ENCODE results near the gene GYPA.
"Not testable (repeated sequence)": the region's sequence is repeated elsewhere in the genome, so short reads cannot be mapped to it uniquely, and the experiment has no call there.

GYPA gene

GRCh38 chr4:144140594-144141295, at the start of gene GYPA:
GYPA (minus strand) TSS chr4:144140718; CDS start chr4:144140635, 83 bp downstream.
- not testable (repeated sequence) for DNase-seq (ENCODE audit: low read depth in 1 of 2, low spot score in 1 of 2)

GRCh38 chr4:144190009-144190408, 49.5 kb upstream of the GYPA start:
- no peak for DNase-seq (ENCODE audit: low read depth in 1 of 2, low spot score in 1 of 2)

- no peak for DNase-seq (ENCODE audit: low read depth in 1 of 2, low spot score in 1 of 2)
Measured at GRCh38 chr4:144189121-144189520, 48.6 kb upstream of the GYPA start.

DNA sequence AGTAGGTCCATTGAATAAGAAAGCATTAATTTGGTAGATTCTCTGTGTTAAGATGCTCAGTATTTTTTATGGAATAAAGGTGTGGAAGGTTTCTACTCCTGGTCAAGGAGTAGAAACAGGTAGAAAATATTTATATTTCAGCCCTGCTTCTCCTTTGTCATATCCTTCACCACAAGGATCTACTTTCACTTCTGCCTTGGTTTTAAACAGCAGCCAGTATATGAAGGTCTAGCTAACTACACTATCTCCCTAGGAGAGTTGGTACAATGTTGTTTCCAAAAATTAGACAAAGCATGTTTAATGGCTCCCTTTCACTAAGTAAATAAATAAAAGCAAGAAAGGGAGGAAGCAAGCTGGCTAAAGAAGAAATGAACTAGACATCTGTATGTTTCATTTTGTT, 44.6 kb upstream of the GYPA start:
- DNase-seq (ENCODE audit: low read depth in 1 of 2, low spot score in 1 of 2) = no peak

- no peak for DNase-seq (ENCODE audit: low read depth in 1 of 2, low spot score in 1 of 2)
Measured at GRCh38 chr4:144183165-144183564, 42.6 kb upstream of the GYPA start.

DNA sequence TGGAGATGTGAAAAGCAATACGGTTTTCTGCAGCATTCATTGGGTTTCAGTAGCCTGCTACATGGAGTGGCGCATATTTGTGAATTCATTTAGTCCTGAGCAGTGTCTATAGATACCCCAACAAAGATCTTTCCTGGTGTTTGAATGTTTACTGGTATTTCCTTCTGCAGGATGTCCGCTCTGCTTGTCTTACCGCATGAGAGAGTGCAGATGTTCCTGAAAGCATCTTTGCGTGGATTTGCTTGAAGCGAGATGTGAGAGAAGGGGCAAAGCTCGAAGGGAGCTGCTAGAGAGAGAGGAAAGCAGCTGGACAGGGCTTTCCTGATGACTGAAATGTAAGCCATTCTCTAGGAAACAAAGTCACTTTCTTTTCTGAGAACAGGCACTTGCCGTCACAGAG, 40.9 kb upstream of the GYPA start:
- no peak for DNase-seq (ENCODE audit: low read depth in 1 of 2, low spot score in 1 of 2)

- DNase-seq (ENCODE audit: low read depth in 1 of 2, low spot score in 1 of 2) = no peak
Measured at GRCh38 chr4:144179152-144179739, 38.7 kb upstream of the GYPA start.

DNA sequence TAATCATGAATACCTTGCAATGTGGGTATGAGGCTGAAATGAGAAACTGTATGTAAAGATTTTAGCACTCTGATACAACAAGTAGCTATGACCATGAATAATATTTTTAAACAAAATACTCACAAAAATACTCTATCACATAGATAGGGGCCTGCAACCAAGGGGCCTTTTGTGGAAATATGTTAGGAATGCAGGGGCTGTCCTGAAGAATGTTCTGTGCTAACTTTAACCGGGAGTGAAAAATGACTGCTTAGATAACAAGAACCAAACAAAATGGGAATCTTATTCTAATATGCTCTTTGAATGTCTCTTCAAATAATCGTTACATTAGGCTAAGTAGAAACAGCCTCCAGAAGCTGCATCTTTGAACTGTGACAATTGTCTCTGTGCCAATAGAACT, 37.9 kb upstream of the GYPA start:
- no peak for DNase-seq (ENCODE audit: low read depth in 1 of 2, low spot score in 1 of 2)

- DNase-seq (ENCODE audit: low read depth in 1 of 2, low spot score in 1 of 2) = no peak
Measured at GRCh38 chr4:144176476-144176875, 36.0 kb upstream of the GYPA start.

GRCh38 chr4:144174401-144175067, 34.0 kb upstream of the GYPA start:
- DNase-seq (ENCODE audit: low read depth in 1 of 2, low spot score in 1 of 2) = no peak

GRCh38 chr4:144171697-144172096, 31.2 kb upstream of the GYPA start:
- DNase-seq (ENCODE audit: low read depth in 1 of 2, low spot score in 1 of 2) = no peak

- DNase-seq (ENCODE audit: low read depth in 1 of 2, low spot score in 1 of 2) = no peak
Measured at GRCh38 chr4:144169211-144169610, 28.7 kb upstream of the GYPA start.

DNA sequence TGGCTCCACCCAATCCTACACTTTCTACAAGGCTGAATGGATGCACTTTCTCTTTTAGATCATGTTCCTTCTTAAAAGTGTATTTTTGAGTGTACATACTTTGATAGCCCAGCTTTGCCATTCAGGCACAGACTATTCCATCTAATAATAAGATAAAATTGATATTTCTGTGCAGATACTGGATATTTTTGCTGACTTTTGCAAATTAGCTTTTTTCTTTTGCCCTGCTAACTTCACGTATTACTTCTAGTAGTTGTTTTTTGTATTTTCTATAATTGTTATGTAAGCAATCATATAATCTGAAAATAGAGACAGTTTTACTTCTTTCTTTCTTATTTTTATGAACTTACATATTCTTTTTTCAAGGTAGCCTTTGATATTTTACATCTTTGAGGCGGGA, 13.5 kb upstream of the GYPA start:
- no peak for DNase-seq (ENCODE audit: low read depth in 1 of 2, low spot score in 1 of 2)

DNA sequence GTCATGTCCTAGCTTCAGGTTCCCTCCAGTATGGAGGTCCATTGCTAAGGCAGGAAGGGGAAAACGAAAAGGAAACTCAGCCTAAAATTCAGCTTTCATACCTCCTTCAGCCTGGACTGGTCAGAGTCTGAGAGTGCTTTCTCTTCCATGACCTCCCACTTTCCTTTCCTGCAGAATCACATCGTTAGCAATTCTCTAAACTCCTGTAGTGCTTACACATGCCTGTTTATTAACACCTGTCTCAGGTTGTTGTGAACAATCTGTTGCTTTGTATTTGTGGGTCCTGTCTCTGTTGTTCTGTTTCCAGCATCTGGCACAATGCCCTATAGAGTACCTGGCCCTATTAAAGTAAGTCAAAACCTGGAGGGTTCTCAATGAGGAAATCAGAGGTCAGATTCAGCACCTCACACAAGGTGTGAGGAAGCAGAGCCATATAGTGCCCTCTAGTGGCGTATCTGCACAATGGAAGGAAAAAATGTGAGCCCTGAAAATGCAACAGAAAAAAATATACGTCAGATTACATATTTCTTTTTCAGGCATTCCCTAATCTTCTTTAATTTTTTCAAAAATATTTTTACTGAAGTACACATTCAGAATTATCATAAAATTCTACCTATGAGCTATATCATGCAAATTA, 2.3 kb upstream of the GYPA start:
- not testable (repeated sequence) for DNase-seq (ENCODE audit: low read depth in 1 of 2, low spot score in 1 of 2)

GRCh38 chr4:144141493-144141892, 975 bp upstream of the GYPA start:
- no peak for DNase-seq (ENCODE audit: low read depth in 1 of 2, low spot score in 1 of 2)

GRCh38 chr4:144139991-144140390, 527 bp downstream of the GYPA start:
- DNase-seq (ENCODE audit: low read depth in 1 of 2, low spot score in 1 of 2) = not testable (repeated sequence)

DNA sequence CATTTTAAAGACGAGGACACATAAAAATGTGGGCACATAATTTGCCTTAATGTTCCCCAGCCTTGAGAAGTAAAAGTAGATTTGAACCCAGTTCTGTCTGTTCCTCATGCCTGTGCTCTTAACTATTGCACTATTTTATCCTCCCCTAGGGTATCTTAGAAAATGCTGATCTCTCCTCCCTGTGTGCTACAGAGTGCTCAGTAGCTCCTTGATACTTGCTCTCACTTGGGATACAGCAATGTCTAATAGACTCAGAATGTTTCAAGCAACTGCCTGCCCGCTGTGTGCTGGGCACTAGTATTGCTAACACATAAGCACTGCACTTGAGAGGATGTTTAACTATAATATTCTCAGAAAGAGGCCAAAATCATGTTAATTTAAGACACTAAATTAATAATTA, 971 bp downstream of the GYPA start:
- DNase-seq (ENCODE audit: low read depth in 1 of 2, low spot score in 1 of 2) = not testable (repeated sequence)

DNA sequence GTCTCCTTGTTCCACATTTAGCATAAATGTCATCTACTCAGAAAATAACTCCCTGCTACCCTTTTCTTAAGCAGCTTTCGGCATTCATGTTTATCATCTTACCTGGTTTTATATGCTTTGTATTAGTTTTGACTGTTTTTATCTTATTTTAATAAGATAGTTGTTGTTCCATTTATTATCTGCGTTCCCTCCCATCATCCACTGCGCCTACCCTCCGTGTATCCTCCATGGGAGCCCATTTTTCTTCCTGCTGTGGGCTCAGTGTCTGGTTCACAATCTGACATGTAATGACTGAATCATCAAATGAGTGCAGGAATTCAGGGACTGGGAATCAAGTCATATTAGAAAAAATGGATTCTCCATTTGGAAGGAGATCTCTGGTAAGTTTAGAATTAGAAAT, 2.3 kb downstream of the GYPA start:
- DNase-seq (ENCODE audit: low read depth in 1 of 2, low spot score in 1 of 2) = not testable (repeated sequence)

DNA sequence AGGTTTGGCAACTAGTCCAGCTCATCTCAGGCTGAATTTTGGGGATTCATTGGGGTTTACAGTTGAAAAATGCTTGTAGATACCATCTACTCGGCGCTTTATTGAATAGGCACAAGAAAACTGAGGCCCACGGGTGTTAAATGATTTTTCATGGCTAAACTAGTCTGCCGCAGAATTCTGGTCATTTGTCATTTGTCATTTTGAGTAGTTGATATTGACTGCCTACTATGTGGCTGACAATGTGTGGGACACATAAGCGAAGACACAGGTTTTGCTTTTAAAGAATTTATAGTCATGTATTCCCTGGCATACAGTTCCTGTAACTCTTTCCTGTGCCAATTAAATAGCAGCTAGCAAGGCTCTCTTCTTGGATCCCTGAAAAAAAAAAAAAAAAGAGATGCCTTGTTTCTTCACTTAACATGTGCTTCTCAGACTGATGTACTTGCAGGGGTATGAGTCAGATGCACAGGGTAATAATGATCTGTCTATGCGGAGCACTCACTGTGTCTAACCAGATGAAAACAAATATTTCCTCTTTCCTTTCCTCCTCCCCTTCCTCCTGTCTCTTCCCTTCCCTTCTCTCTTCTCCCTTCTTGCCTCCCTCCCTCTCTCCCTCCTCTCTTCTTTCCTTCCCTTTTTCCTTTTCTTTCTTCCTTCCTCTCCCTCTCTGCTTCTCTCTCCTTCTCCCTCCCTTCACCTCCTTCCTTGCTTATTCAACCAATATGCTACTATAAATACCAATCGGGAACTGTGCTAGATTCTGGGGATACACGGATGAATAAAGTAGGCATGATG, 3.2 kb downstream of the GYPA start:
- DNase-seq (ENCODE audit: low read depth in 1 of 2, low spot score in 1 of 2) = not testable (repeated sequence)

DNA sequence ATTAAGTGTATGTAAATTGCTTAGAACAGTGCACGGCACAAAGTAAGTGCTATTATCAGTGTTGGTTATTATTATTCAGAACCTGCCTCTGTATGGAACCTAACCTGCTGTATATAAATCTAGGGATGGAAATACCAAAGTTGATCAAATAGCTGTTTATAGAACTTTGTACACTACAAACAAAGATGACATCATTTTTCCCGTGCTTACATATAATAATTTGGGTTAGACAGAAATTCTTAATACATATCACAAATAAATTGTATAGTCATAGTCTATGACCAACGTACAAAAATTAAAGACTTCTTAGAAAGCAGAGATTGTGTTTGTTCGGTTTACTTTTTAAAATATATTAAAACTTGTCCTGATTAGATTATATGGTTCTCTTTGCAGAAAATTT, 4.3 kb downstream of the GYPA start:
- DNase-seq (ENCODE audit: low read depth in 1 of 2, low spot score in 1 of 2) = not testable (repeated sequence)

- not testable (repeated sequence) for DNase-seq (ENCODE audit: low read depth in 1 of 2, low spot score in 1 of 2)
Measured at GRCh38 chr4:144130167-144130566, 10.4 kb downstream of the GYPA start.
